Dermis blood vessel endothelial cell (primary cell): ENCODE results near the gene S100A9. TPM values are rescaled to one million over a fixed set of nuclear protein-coding genes. Genes with fewer than 3 reads are reported as not detected.

ENCODE experiments used
- DNase-seq: peaks from one replicate; pipeline ENCODE4 v3.0.0; 2010
- total RNA-seq: library from RNA; depleted of rRNA; stranded (reverse); fragments of >200 nt; gene quantifications from 2 replicates; pipeline ENCODE4 v1.2.3, GENCODE V29; 2014

S100A9 gene
- total RNA-seq, 1 donor from 2014 or later, result 0.51 TPM

DNA sequence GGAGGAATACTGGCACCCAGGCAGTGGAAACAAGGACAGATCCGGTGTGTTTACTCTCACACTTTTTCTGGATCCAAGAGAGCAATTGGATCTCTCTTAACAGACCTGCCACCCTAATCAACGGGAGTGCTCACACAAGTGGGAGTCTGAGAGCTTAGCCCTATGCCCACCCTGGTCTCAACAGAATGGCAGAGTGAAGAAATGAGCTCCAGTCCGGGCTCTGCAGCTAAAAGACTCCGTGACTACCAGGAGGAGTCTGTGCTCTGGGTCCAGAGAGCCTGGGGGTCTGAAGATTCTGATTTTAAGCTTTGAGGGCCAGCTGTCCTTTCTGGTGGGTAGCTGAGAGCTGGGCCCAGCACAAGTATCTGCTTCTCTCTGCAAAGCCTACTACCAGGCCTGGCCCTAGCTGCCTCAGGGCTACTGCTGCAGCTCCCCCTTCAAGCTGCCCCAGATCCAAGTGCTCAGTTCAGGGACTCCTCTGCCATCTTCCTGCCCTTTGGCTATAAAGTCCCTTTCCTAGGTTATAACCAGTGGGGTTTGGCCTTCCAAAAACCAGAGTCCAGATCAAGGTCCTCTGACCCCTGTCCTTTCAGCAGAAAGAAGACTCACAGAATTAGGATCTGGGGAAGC, 3.9 kb downstream of the S100A9 start:
- no peak for DNase-seq

DNA sequence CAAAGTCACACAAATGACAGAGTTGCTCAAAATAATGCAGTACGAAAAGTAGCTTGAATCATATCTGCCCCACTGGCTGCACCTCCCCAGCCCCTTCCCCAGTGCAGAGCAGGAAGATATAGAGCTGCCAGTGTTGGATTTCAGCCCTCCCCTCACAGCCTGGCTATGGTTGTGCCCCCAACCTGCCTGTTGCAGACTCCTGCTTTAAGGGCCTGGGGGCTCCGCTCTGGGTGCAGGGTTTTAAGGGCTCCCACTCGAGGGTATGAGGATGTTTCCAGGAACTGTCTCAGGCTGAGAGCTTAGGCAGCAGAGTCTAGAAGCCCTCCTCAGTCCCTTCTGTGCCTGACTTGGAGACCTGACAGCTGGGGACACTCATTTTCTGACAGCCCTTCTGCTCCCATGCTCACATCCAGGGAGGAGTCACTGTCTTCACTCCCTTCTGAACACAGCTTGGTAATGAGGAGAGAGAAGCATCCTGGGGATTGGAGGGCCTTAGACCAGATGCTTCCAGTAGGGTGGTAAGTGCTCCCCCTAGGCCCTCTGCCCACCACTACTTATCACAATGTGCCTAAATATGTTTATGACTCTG, 4.6 kb downstream of the S100A9 start:
- no peak for DNase-seq

DNA sequence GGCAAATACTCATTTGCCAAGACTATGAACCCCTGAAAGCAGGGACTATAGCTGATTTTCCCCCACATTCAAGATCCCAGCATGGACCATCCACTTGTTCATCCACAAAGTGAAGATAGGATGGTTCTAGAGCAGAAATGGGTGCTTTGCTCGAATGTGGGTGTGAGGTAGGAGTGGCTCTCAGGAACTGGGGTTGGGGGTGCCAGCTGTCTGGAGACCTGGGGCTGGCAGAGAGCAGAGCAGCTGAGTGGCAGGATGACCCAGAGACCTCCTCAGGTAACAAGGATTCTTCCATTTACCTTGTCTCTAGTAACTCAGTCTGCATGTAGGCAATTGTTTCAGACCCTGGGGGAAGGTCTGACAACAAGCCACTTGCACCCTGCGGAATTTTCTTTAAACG, 6.0 kb downstream of the S100A9 start:
- DNase-seq, result no peak

DNA sequence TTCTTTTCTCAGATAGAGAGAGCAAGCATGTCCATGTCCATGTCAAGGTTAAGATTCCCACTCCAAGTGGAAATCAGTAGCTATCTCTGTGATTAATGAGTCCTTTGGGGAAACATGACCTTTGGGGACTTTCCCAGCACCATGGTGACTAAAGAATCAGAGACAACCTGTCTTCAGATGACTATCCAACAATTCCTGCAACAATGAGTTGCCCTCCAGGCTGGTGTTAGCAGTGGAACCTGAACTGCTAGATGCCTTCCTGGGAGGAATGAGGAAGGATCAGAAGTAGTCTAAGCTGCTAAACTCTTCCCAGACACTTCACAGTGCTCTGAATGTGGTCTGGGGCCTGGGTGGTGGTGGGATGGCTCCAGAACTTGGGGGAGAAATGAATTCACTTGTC, 6.5 kb downstream of the S100A9 start:
- no peak for DNase-seq

DNA sequence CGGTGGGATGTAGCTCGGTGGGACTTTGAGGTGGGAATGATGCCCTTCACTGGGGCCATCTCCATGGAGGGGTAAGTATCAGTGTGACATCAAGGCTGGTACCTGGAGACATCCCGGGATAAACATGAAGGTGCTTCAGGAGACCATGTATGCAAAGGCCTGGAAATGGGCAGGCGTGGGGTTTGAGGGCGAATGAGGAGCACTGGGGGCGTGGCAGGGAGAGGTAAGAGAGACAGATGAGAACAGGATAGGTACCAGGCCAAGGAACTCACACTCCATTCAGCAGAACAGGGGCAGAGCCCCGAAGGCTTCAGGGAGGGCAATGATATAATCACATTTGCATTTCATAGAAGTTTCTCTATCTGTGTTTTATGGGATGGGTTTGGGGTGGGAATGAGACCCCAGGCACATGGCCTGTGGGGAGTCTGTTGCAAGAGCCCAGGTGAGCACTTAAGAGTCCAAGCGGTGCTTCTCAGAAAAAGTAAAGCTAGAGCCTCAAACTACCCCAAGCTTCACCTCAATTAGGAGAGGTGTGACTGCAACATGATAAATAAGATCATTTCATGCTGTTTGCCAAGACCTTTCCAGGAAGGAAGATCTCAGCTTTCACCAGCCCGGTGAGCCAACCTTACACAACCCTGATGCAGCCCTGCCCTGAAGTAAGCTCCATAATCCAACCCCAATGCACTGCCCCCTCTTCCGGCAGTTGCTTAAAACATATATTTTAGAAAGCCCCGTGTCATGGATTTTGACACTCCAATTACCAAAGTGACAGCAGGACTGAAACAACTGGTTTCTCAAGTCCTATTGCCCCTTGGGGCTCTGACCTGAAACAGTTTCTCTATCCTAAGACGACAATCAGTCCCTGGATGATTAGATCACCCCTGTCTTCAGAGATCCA, 7.4 kb downstream of the S100A9 start:
- no peak for DNase-seq

DNA sequence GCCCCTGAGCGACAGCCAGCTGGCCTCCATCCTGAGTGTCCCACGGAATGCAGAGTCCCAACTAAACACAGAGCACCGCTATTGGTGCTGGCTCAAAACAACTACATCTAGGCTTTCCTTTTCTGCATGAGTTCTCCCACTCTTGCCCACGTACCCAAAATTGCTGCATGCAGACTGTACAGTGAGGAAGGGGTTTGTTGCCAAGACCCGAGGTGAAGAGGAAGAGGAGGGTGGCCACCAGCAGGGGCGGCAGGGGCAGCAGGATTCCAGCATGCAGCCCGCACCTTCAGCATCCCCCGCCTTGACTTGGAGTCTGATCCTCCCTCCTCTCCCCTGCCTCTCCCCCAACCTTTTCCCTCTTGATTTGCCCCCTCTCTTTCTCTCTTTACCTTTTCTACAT, 8.0 kb downstream of the S100A9 start:
- no peak for DNase-seq

DNA sequence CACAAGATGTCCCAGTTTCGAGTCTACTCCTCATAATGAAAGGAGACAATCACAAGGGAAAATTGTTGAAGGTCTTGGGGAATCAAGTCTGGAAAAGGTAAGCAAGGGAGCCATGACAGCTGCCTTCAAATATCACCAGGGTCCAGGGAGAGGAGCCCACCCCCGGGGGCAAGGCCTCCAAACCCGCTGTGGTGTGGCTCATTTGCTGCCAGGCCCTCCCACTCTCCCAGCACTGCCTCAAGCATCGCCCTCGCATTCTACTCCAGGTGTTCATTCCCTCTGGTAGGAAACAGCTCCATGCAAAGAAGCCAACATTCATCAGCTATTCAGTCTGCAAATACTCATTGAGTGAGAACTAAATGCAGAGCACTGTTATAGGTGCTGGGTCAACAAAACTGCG, 8.6 kb downstream of the S100A9 start:
- no peak for DNase-seq

DNA sequence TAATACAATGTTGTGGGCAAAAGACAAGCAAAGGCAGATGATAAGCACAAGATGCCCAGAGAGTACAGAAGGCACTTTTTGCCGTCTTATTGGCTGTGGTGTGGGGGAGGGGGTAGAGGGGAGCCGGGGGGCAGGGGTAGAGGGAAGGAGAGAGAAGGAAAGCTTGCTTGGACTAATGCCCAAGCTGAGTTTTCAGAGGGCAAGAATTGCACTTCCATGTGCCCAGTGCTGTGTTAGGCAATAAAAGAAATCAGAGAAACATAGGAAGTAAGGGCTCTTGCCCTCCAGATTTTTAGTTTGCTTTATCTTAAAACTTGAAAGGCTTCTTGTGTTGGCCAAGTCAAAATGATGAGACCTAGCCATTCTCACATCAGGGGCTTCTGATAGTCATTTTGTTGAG, 9.4 kb downstream of the S100A9 start:
- DNase-seq, result no peak

DNA sequence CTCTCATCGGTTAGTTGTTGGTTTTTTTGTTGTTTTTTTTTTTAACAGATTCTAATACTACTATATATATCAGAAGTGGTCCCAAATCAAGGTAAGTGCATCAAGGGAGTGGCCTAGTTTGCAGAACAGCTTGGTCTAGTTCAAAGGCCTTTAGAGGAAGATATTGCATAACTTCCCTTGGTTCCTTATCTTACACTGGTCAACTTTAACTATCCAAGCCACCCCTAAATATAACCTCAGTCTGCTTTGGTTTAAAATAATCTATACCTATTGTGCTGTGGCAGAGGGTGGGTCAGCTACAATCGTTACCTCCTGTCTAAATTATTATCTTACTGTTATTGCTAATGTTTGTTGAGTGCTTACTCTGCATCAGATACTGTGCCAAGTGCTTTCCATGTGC, 10.8 kb downstream of the S100A9 start:
- DNase-seq, result no peak

DNA sequence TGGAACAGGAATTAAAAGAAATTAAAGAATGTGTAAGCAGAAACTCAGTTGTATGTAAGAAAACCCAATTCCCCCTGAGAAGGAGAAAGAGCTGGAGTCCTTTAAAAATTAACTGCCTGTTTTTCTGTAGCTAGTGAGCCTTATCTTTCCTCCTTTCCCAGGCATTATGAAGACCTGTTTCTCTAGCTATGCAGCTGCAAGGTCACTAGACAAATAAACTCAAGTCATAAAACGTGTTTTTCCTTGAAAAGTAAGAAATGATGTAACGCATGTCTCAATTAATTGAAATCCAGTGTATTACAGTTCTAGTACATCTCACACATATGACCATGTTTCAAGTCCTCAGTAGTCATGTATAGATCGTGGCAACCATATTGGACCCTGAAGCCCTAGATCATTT, 12.5 kb downstream of the S100A9 start:
- DNase-seq, result no peak

DNA sequence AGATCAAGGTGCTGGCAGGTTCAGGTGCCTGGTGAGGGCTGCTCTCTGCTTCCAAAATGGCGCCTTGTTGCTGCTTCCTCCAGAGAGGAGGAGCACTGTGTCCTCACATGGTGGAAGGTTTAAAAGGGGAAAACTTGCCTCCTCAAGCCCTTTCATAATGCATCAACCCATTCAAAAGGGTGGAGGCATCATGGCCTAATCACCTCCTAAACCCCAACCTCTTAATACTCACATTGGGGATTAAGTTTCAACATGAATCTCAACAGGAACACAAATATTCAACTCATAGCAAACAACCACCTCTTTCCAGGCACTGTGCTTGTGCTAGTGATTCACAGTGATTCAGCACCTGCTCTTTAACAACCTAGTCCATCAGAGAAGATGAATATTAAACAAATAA, 13.6 kb downstream of the S100A9 start:
- DNase-seq, result no peak

DNA sequence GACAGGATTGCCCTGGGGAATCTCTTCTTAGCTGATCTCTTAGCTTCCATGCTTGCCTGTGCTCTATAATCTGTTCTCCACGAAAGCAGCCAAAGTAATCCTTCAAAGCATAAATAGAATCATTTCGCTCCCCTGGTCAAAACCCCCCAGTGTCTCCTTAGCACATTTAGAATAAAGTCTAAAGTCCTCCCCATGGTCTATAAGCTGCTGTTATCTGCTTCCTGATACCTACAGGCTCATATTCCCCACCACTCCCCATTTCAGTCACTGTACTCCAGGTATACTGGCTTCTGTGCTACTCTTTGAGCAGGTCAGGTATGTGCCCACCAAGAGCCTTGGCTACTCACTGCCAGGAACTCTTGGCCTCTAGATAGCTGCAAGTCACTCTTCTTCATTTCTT, 14.9 kb downstream of the S100A9 start:
- DNase-seq, result no peak

DNA sequence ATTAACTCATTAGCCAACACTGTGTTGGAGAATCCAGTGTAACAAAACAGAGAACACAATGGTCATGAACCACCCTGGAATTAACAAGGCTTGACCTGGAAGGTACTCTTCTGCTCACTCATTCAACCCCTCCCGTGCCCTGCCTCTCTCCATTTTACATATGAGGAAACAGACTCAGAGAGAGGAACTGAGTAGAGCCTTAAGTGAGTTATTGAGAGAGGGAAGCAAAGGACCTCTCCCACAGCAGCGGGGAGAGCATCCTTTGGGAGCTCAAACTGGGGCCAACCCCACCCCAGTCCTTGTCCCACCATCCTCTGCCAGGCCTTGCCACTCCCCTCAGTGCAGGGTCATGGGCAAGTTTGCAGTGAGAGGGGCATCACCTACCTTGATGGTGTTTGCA, 16.4 kb downstream of the S100A9 start:
- DNase-seq, result no peak

DNA sequence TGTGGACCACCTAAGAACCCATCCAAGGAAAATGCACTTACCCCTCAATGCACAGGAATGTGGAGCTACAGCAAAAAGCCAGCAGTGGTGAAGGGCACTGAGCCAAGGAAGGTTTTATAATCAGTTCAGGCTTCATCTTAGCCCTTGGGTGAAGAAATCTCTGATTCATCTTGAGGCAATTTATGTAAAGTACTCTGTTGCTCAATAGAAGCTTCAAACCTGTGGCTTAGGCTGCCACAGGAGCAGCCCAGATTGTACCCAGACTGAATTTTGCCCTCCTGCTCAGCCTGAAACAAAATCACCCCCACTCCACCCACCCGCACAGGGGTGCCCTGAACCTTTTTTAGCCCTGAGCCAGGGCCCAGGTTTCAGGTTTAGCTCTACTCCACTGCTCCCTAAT, 17.9 kb downstream of the S100A9 start, which contains the start of gene S100A12:
Gene S100A12, minus strand, starts transcription at position 111 of the 400 bp plus-strand sequence. CDS start 1,029 bp downstream, outside the sequence.
- DNase-seq, result no peak

DNA sequence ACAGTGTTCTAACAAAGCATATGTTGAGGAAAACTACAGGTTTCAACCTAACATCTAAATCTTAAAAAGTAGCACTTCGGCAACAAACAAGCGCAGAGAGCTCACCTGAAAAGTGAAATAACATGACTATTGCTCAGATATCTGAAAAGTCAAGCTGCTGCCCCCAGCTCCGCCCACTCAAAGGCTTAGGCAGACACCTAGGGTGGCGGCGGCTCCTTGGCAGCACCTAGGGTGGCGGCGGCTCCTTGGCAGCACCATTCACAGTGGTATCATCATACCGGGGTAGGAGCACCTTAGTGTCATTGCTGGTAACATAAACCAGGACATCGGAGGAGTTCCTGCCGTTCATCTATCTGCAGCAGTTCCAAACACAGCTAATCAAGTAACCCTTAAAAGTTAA, 21.9 kb downstream of the S100A9 start:
- DNase-seq, result no peak

DNA sequence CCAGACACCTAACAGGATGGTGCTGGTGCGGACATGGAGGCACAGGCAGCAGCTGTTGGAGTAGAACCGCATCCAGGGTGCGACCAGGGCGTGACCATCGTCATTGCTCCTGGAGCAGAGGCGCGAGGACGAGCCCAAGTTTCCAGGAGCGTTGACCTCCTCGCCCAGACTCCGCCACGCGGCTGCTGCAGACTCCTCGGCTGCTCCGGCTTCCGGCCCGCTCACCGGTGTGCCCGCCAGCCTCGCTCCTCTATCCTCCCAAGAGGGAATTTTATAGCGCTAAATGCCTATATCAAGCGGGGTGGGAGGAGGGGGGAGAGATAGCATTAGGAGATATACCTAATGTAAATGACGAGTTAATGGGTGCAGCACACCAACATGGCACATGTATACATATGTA, 23.1 kb downstream of the S100A9 start:
- no peak for DNase-seq

DNA sequence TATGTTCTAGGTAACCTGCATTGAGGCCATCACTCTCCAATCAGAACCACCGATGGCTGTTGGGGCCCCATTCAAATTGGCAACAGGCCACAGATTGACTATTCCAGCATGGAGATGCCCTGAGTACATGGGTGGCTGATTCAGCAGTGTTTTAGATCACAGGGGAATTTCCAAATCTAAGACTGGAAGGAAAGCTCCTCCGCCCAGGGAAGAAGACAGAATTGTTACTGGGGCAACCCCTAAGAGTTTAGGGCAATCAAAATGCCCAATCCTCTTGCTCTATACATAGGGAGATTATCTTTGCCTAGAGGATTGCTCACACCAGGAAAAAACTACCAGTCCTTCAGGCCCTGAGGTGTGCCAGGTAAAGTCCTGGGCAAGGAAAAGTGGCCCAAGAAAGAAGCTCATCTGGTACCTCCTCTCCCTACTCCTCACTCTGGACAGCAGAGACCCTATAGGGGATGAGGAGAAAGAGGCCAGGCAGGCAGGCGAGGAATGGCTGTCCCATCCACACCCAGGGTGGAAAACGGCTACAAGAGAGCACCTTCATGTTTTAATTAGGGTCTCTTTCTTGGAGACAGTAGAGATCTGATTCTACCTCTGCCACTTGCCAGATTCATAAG, 27.4 kb downstream of the S100A9 start:
- DNase-seq, result no peak

DNA sequence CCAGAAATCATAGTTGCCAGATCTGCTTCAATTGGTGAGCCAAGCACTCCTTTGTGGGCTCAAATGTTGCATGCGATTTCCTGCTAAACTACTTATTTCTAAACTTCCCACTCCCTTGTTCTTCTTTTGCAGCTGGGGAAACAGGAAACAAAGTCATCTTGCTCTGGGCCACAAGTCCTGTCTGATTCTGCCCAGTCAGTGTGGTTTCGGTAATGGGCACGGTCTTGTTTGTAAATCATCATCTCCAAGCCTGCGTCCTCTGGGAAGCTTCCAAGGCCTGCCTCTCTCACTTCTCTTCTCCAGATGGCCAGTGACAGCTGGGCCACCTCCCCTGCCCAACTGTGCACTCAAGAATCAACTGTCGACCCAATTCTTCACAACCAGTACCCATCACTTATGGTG, 28.8 kb downstream of the S100A9 start:
- no peak for DNase-seq

DNA sequence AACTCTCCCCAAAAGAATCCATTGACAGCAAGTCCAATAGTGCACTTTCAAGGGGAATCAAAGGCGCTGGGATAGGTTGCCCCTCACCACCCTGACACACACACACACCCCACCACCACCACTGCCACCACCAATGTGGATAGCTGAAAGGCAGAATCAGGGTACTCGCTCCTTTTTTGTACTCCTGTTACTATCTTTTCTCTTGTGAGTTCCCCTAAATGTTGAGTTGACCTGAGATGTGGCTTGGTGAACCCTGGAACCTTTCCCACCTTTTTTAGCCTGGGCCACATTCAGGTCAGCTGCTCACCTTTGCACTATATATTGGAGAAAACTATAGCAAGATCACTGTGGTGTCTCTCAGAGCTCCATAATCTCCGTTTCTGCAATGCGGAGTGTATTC, 29.3 kb downstream of the S100A9 start:
- DNase-seq, result no peak

DNA sequence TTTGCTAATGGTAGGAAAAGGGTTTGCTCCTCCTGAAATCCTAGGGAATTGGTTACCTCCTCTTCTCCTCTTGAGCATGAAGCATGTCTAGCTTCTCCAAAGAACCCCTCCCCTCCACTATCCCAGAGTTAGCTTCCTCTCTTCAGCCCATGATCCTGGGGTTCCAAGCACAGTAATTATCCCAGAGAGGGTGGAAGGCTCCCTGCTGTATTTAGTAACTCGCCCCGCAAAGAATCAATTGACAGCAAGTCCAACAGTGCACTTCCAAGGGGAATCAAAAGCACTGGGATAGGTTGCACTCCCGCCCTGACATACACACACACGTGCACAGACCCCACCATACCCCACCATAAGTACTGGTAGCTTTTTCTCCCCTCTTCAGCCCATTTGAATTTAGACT, 30.1 kb downstream of the S100A9 start:
- no peak for DNase-seq

DNA sequence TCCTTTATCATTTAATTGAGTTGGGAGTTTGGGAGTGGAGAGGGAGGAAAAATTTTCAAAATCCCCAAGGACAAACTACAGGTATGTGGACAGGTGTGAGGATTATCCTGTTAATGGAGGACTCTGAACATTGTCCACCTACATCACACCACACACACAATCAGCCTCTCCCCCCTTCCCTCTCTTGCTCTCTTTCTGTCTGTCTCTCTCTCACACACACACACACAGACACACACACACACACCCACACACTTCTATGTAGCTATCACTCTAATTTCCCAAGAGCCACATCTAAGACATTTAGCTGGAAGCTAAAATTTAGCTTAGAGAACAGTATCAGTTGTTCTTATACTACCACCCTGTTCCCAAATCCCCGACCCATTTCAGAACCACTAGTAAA, 31.7 kb downstream of the S100A9 start:
- no peak for DNase-seq

DNA sequence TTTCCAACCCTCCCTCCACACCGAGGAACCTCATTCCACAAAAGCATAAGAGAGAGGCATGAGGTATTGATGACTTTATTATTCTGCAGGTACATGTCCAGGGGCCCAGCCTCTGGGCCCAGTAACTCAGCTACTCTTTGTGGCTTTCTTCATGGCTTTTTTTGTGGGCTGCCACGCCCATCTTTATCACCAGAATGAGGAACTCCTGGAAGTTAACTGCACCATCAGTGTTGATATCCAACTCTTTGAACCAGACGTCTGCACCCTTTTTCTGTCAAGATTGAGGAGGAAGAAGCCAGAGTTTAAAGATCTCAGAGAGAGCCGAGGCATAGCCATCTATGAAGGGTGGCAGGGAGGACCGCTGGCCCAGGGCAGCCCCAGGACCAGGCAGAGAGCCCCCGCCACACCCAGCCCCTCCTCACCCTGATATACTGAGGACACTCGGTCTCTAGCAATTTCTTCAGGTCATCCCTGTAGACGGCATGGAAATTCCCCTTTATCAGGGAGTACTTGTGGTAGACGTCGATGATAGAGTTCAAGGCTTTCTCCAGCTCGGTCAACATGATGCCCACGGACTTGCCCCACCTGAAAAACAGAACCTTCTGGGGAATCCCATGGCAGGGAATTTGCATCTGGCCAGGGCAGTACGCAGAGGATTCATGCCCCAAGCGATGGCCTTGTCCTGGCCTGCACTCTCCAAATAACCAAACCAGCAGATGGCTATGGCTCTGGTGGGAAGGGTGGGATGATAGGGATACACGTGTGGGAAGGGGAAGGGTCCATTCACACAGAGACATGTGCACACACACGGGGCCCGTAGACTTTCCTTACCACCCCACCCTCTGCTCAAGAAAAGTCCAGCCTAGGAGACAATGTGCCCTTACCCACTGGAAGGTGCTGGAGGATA, 32.6 kb downstream of the S100A9 start:
- no peak for DNase-seq
